Choroid plexus epithelial cell (primary cell): ENCODE results near the gene HID1.
"Not testable (repeated sequence)": the region's sequence is repeated elsewhere in the genome, so short reads cannot be mapped to it uniquely, and the experiment has no call there.

Experiments used
- DNase-seq: peaks from one replicate; pipeline ENCODE4 v3.0.0-alpha.2; 2010; ENCODE audit warnings: low read depth
- H3K4me3 ChIP-seq: 2 replicates; pipeline ENCODE4 v1.5.1; 2011; ENCODE audit warnings: low read depth, mild to moderate bottlenecking, control low read depth, low read length, moderate library complexity
- CTCF ChIP-seq: conservative IDR thresholded peaks from 2 replicates; pipeline ENCODE4 v1.5.1; 2011; ENCODE audit warnings: low read depth, mild to moderate bottlenecking, control low read depth, inconsistent platforms, low read length, moderate library complexity

The HID1 gene

DNA sequence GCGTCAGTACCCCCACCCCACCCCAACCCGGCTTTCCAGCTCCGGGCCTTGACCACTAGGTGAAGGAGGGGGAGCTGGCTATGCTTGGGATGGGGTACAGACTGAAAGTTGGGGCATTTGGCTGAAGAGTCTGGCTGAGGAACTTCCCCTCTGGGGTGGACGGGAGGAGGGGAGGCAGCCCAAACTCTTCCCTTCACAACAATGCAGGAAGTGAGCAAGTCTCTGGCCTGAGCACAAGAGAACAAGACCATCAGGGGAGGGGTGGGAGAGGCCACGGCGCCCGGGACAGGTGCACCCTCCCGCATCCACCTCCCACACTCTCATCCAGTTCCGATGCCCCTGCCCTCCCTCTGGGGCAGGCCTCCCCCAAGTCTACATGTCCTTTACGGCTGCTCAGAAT, 55.1 kb downstream of the HID1 start:
- no peak for TF ChIP-seq CTCF
- H3K4me3 ChIP-seq = no peak overlapping the region
- DNase-seq = no peak

DNA sequence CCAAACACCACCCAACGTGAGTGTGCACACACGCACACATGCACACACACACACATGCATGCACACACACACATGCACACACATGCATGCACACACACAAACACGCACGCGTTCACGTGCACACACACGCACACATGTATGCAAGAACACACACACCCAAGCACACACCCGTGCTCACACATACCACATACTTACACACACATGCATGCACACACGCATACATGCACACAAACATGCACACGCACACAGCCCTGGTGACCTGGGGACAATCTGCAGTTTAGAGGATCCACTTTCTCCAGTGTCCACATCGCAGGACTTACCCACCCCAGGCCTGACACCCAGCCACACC, 55.7 kb downstream of the HID1 start:
- DNase-seq = no peak
- H3K4me3 ChIP-seq = no peak overlapping the region
- TF ChIP-seq CTCF = no peak

- no peak for TF ChIP-seq CTCF
- H3K4me3 ChIP-seq = no peak overlapping the region
- DNase-seq = no peak
These were observed 56.3 kb downstream of the HID1 start for GRCh38 chr17:74916136-74916850.

DNA sequence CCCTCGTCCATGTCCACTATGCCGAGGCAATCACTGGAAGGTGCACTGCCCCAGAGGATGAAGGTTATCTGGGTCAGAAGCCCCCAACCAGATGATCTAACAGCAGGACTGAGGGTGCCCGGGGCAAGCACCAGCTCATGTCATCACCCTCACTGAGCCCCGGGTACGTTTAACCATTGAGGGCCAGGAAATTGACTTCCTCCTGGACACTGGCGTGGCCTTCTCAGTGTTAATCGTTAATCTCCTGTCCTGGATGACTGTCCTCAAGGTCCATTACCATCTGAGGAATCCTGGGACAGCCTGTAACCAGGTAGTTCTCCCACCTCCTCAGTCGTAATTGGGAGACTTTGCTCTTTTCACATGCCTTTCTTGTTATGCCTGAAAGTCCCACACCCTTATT, 61.1 kb downstream of the HID1 start:
- not testable (repeated sequence) for H3K4me3 ChIP-seq, DNase-seq

GRCh38 chr17:74909097-74909496, 63.5 kb downstream of the HID1 start:
- not testable (repeated sequence) for H3K4me3 ChIP-seq, DNase-seq

GRCh38 chr17:74907012-74907411, 65.5 kb downstream of the HID1 start:
- no peak for TF ChIP-seq CTCF
- no peak for DNase-seq

DNA sequence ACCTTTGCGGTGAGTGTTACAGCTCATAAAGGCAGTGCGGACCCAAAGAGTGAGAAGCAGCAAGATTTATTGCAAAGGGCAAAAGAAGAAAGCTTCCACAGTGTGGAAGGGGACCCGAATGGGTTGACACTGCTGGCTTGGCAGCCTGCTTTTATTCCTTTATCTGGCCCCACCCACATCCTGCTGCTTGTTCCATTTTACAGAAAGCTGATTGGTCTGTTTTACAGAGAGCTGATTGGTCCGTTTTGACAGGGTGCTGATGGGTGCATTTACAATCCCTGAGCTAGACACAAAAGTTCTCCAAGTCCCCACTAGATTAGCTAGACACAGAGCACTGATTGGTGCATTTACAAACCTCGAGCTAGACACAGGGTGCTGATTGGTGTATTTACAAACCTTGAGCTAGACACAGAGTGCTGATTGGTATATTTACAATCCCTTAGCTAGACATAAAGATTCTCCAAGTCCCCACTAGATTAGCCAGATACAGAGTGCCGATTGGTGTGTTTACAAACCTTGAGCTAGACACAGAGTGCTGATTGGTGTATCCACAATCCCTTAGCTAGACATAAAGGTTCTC, 66.3 kb downstream of the HID1 start:
- not testable (repeated sequence) for DNase-seq, H3K4me3 ChIP-seq

More at GRCh38 chr17:74907012-74907411, 65.5 kb downstream of the HID1 start:
- H3K4me3 ChIP-seq = no peak overlapping the region

DNA sequence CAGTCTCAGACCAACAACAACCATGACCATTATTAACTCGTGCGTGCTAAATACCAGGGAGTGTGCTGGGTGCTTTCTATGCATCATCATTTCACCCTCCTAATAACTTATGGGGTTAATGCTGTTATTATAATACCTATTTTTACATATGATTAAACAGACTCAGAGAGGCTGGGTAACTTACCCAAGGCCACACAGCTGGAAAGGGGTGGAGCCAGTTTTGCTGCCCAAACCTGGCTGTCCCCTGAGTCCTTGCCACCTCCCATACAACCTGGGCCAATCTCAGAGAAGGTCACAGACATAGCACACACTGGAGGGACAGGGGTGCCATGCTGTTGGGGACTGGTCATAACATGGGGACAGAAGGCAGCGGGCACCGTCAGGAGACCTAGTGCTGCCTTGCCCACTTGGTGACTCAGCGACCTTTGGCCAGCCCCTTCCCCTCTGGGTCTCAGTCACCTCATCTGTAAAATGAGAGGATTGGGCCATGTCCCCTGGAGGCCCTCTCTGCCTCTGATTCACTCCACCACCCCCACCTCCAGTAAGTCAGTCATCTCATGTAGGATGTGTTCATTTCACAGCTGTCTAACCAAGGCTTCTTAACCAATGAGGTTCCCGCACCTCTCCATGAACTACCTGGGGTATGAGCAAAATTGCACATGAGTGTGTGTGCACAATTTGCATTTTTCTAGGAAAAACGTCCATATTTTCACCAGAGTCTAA, 67.7 kb downstream of the HID1 start:
- DNase-seq = no peak
- TF ChIP-seq CTCF = no peak
- H3K4me3 ChIP-seq = no peak overlapping the region
